ENCODE measurements around the gene PLK3. TPM values are rescaled to one million over a fixed set of nuclear protein-coding genes. Genes with fewer than 3 reads are reported as not detected.

Gene PLK3
- total and polyA plus RNA-seq, 2 experiments from 2014 or later = 8.7 to 15.1 TPM

DNA sequence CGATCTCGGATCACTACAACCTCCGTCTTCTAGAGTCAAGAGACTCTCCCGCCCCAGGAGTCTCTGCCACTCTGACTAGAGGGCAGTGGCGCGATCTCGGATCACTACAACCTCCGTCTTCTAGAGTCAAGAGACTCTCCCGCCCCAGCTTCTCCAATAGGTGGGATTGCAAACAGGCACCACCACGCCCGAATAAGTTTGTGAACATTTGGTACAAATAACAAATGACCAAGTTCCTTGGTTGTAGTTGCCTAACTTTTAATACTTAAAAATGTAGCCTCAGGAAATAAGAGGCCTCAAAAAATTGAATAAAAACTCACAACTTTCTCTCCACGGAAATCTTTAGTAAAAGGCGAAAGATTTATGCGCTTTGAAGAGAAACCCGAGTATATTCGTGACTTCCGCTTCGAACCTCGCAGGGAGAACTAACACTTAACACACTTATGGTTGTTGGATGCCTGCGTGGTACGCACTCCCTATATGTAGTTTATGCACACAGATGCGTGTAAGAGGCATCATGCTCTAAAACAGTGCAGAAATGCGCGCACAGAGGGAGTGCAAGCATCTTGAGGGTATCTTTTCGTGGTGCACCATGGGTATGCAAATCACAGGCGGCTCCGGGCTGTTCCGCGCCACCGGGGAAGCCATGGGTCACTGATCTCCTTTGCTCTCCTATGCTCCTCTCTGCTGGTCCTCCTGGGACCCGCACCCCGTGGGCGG, 19.6 kb downstream of the PLK3 start (continued):
- no peak; a peak in 1 of 4 replicates for TF ChIP-seq CTCF (conservative IDR thresholded peaks at IDR 0.05; ENCODE audit: low read depth in 2 of 2)
- no peak for TF ChIP-seq JUNB (IDR thresholded peaks at IDR 0.05; ENCODE audit: unreplicated experiment)
- TF ChIP-seq EZH2phosphoT487 (IDR thresholded peaks at IDR 0.05; ENCODE audit: unreplicated experiment) = no peak
- TF ChIP-seq EZH2 (IDR thresholded peaks at IDR 0.05; ENCODE audit: low read depth, unreplicated experiment) = no peak
- TF ChIP-seq CREB1 (CRISPR knock-in tag; IDR thresholded peaks at IDR 0.05; ENCODE audit: low read depth) = peak; percentile 48
- TF ChIP-seq, protein P1, sequence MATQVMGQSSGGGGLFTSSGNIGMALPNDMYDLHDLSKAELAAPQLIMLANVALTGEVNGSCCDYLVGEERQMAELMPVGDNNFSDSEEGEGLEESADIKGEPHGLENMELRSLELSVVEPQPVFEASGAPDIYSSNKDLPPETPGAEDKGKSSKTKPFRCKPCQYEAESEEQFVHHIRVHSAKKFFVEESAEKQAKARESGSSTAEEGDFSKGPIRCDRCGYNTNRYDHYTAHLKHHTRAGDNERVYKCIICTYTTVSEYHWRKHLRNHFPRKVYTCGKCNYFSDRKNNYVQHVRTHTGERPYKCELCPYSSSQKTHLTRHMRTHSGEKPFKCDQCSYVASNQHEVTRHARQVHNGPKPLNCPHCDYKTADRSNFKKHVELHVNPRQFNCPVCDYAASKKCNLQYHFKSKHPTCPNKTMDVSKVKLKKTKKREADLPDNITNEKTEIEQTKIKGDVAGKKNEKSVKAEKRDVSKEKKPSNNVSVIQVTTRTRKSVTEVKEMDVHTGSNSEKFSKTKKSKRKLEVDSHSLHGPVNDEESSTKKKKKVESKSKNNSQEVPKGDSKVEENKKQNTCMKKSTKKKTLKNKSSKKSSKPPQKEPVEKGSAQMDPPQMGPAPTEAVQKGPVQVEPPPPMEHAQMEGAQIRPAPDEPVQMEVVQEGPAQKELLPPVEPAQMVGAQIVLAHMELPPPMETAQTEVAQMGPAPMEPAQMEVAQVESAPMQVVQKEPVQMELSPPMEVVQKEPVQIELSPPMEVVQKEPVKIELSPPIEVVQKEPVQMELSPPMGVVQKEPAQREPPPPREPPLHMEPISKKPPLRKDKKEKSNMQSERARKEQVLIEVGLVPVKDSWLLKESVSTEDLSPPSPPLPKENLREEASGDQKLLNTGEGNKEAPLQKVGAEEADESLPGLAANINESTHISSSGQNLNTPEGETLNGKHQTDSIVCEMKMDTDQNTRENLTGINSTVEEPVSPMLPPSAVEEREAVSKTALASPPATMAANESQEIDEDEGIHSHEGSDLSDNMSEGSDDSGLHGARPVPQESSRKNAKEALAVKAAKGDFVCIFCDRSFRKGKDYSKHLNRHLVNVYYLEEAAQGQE (IDR thresholded peaks at IDR 0.05; ENCODE audit: unreplicated experiment) = no peak
- TF ChIP-seq ZNF114 (CRISPR knock-in tag; IDR thresholded peaks at IDR 0.05) = peak; percentile 91

DNA sequence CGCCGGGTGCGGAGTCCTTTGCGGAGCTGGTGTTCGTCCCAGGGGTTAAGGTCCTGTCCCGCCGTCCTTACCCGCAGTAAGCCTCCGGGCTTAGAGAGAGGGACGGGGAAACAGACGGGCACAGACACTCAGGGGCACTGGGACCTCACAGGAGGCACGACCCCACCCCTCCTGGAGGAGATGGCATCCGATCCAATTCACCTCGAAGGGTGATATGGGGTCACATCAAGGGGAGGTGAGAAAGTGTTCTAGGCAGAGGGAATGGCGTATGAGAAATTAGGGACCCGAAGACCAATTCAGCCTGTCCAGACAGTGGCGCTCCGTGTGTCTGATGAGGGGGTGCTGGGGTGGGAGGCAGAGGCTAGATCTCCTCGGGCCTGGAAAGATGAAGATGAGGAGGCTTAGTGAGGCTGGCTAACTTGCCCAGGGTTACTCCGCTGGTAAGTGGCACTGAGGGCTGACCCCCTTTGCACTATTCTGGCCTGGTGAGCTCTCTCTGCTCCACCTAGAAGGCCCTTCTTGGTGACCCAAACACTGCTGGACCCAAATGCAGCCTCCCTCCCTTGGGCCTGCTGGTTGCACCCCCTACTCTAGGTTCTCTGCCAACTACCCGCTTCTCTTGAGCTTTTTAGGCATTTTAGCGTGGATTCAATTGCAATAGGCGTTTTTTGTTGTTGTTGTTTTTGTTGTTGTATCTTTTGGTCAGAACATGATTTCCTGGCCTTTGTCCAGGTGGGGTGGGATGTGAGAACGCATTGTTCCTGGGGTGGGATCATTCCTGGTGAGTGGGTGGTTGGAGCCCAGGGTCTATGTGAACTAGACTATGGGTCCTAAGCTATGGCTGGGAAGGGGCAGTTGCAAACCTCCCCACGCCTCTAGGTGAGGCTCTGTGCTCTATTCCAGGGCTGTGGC, 20.4 kb downstream of the PLK3 start:
- peaks cover 9% of the 10 kb centered on the region for H3K4me1 ChIP-seq (ENCODE audit: insufficient read depth)
- Mint-ChIP-seq H3K9me3 (no peaks in the 10 kb centered on the region), H3K4me1 (peaks cover 12% of the 10 kb centered on the region), H3K36me3 (ENCODE audit: low read depth) (no peaks in the 10 kb centered on the region; the same call in 2 of the 3 replicates), H3K4me3 (peak overlapping the region; percentile 82), H3K27ac (peak overlapping the region; percentile 100), H3K27me3 (ENCODE audit: insufficient read depth, low read depth, poor library complexity) (peaks cover 20% of the 10 kb centered on the region)
- DNase-seq (ENCODE audit: low spot score) = no peak
- no peaks in the 10 kb centered on the region for H3K9me2 ChIP-seq (ENCODE audit: insufficient read depth)
- H3K36me3 ChIP-seq (ENCODE audit: insufficient read depth) = no peaks in the 10 kb centered on the region
- H3K27ac ChIP-seq (ENCODE audit: low read depth) = no peak overlapping the region
- H3K27me3 ChIP-seq (ENCODE audit: insufficient read depth) = no peaks in the 10 kb centered on the region
- peak overlapping the region; percentile 74 for H3K4me2 ChIP-seq
- peak overlapping the region; percentile 0; the same call in 1 of the 2 replicates for H2AFZ ChIP-seq
- H3F3A ChIP-seq (replicated peaks; ENCODE audit: low read depth) = 0 out of 2 replicates have a peak, but pooled peaks cover 6% of the 10 kb centered on the region
- H4K20me1 ChIP-seq (replicated peaks; ENCODE audit: insufficient read depth) = no peaks in the 10 kb centered on the region
- ATAC-seq = peak; percentile 19
- H3K79me2 ChIP-seq (replicated peaks; ENCODE audit: insufficient read depth) = no peaks in the 10 kb centered on the region
- peak overlapping the region; percentile 53 for H3K4me3 ChIP-seq
- no peak for TF ChIP-seq ZNF462 (CRISPR knock-in tag; IDR thresholded peaks at IDR 0.05)

Data from GM23338 (cell line).